BLaER1 treated with 17β-estradiol and CSF1 and Interleukin-3, amounts not matched to agents 10 nM and 100 nM (cell line): ENCODE results near the gene TIGD6.
A peak's percentile ranks its signal among the peaks of the same experiment; 100 is the strongest.

ENCODE experiments used
- H3K27ac ChIP-seq, 11 experiments: shearing (Covaris generic); formaldehyde crosslinking; 2 replicates each; pipeline ENCODE4 v1.8.1; 2022
- H3K27me3 ChIP-seq, 11 experiments: shearing (Covaris generic); formaldehyde crosslinking; 2 replicates each; pipeline ENCODE4 v1.8.1; 2022
- H3K36me3 ChIP-seq, 11 experiments: shearing (Covaris generic); formaldehyde crosslinking; 2 replicates each; pipeline ENCODE4 v1.8.1; 2022
- H3K4me1 ChIP-seq, 10 experiments: shearing (Covaris generic); formaldehyde crosslinking; 2 replicates each; pipeline ENCODE4 v1.8.1; 2022
- H3K4me2 ChIP-seq, 11 experiments: shearing (Covaris generic); formaldehyde crosslinking; 2 replicates each; pipeline ENCODE4 v1.8.1; 2022
- H3K4me3 ChIP-seq, 10 experiments: shearing (Covaris generic); formaldehyde crosslinking; 2 replicates each; pipeline ENCODE4 v1.8.1; 2022
- H3K9ac ChIP-seq, 11 experiments: shearing (Covaris generic); formaldehyde crosslinking; 2 replicates each; pipeline ENCODE4 v1.8.1; 2022
- H3K9me3 ChIP-seq, 11 experiments: shearing (Covaris generic); formaldehyde crosslinking; replicated peaks in 1 of 11; 2 replicates each; pipeline ENCODE4 v1.8.1; 2022
- H4K20me1 ChIP-seq, 11 experiments: shearing (Covaris generic); formaldehyde crosslinking; 2 replicates each; pipeline ENCODE4 v1.8.1; 2022
- Cebpa-rat ChIP-seq, 11 experiments: shearing (Covaris generic); IDR thresholded peaks; 2 replicates each; pipeline ENCODE4 v1.8.1; 2022

Gene TIGD6

GRCh38 chr5:150013931-150014330, 13.5 kb upstream of the TIGD6 start:
- Histone ChIP-seq H3K4me3 (peak overlapping the region in 1 of 10 experiments; percentile 5; a peak in 1 of 20 replicates), H3K27ac (no peak overlapping the region), H3K27me3 (no peaks in the 10 kb centered on the region), H3K4me2 (no peak overlapping the region), H4K20me1 (peaks cover 4 to 75% (median 30%) of the 10 kb centered on the region in 11 experiments; a peak in 19 of 22 replicates), H3K4me1 (peaks cover 0 to 7% (median 0%) of the 10 kb centered on the region in 10 experiments; a peak in 1 of 20 replicates), H3K9ac (no peak overlapping the region), H3K36me3 (peaks cover 98 to 100% (median 100%) of the 10 kb centered on the region in 11 experiments), H3K9me3 (peaks cover 28 to 37% (median 31%) of the 10 kb centered on the region in 11 experiments)
- TF ChIP-seq Cebpa-rat (IDR thresholded peaks at IDR 0.05): no peak

GRCh38 chr5:150009671-150010387, 9.4 kb upstream of the TIGD6 start:
- no peak for TF ChIP-seq Cebpa-rat (IDR thresholded peaks at IDR 0.05)
- Histone ChIP-seq H3K4me2 (no peak overlapping the region), H3K4me3 (no peak overlapping the region), H4K20me1 (peaks cover 5 to 85% (median 68%) of the 10 kb centered on the region in 11 experiments; a peak in 19 of 22 replicates), H3K4me1 (peaks cover 0 to 18% (median 6%) of the 10 kb centered on the region in 10 experiments; a peak in 11 of 20 replicates), H3K9ac (no peak overlapping the region), H3K27me3 (no peaks in the 10 kb centered on the region), H3K36me3 (peaks cover 95 to 100% (median 100%) of the 10 kb centered on the region in 11 experiments), H3K9me3 (peaks cover 11 to 19% (median 13%) of the 10 kb centered on the region in 11 experiments), H3K27ac (no peak overlapping the region)

DNA sequence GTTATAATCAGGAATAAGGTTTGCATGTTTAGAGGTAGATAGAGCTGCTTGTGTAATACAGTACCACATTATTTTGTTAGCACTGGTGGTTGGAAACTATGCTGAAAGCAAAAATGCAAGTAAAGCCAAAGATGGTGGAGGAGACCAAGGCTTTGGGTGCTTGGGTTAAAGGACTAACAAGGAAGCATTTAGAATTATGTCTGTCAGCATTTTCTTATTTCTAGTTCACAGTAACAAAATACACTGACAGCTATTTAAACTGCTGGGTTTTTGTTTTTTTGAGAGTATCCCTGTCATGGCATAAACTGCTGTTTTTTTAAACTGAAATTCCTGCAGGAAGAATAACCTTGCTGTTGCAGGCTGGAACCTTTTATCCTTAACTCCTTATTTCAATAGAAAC, 6.6 kb upstream of the TIGD6 start:
- Histone ChIP-seq H3K4me1 (peaks cover 13 to 44% (median 21%) of the 10 kb centered on the region in 10 experiments), H3K4me2 (peak overlapping the region in 5 of 11 experiments; percentile 14 to 29 (median 23); a peak in 3 of 22 replicates), H3K36me3 (peaks cover 84 to 99% (median 94%) of the 10 kb centered on the region in 11 experiments), H3K9ac (no peak overlapping the region), H3K9me3 (no peaks in the 10 kb centered on the region), H3K27ac (no peak overlapping the region), H4K20me1 (peaks cover 33 to 99% (median 96%) of the 10 kb centered on the region in 11 experiments; a peak in 21 of 22 replicates), H3K27me3 (no peaks in the 10 kb centered on the region), H3K4me3 (no peak overlapping the region)
- TF ChIP-seq Cebpa-rat (IDR thresholded peaks at IDR 0.05): no peak

DNA sequence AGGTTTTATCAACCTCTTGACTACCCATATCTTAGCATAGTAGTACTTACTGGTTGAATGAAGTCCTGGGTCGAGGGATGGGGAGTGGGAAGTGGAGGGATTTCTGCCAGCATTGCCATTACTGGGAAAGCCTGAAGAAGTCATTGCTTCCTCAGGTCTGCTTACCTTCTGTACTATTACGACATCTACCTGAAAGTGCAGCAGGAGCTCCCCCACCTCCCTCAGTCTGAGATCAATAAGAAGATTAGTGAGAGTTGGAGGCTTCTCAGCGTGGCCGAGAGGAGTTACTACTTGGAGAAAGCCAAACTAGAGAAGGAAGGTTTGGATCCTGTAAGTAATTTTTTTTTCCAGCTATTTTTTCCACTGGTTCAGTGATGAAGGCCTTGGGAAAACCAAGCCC, 5.9 kb upstream of the TIGD6 start:
- Histone ChIP-seq H3K9me3 (no peaks in the 10 kb centered on the region), H3K4me3 (no peak overlapping the region), H3K27me3 (no peaks in the 10 kb centered on the region), H4K20me1 (peaks cover 40 to 100% (median 94%) of the 10 kb centered on the region in 11 experiments; a peak in 21 of 22 replicates), H3K27ac (no peak overlapping the region), H3K9ac (no peak overlapping the region), H3K4me2 (peak overlapping the region in 2 of 11 experiments; percentile 23 to 29; a peak in 3 of 22 replicates), H3K36me3 (peaks cover 76 to 92% (median 87%) of the 10 kb centered on the region in 11 experiments), H3K4me1 (peaks cover 14 to 45% (median 23%) of the 10 kb centered on the region in 10 experiments)
- peak in 2 of 11 experiments; percentile 21 to 59; a peak in 1 of 22 replicates for TF ChIP-seq Cebpa-rat (IDR thresholded peaks at IDR 0.05)

DNA sequence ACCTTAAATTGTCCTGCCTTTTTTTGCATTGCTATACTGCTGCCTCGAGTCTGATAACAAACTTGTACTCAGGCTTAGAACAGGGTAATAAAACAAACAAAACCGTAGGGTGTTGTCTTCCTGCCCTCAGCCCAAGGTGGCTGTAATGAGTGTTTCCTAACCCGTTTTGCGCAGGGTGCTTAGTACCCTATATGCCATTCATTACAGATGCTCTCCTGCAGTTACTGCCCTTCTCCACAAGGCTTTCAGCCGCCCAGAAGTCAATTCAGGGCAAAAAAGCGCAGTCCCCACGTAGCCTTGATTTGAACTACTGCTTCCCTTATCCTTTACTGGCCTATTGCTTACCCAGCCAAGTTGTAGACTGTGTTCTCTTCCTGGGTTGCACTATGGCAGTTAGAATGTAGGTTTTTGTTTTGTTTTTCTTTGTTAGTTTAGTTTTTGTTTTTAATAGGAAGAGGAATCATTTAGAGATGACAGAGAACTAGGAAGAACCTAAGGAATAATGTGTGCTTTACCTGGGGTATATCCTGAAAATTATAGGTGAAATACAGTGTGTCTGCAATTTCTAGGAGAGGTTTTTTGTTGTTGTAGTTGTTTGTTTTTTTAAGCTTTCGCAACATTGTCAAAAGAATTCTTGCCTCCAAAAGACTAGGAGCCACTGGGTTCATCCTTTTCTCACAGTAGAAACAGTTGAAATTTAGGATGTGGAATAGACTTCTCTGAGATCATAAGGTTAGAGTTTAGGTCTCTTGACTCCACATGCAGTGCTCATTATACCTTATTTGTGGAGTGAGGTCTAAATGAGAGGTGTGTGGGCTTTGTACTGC, 1.4 kb upstream of the TIGD6 start:
- Histone ChIP-seq H3K9ac (peak overlapping the region; percentile 93 to 100 (median 98)), H3K27me3 (no peaks in the 10 kb centered on the region), H3K36me3 (peaks cover 36 to 48% (median 43%) of the 10 kb centered on the region in 11 experiments), H3K4me2 (peak overlapping the region; percentile 77 to 97 (median 90)), H3K9me3 (no peaks in the 10 kb centered on the region), H3K4me1 (peaks cover 24 to 50% (median 28%) of the 10 kb centered on the region in 10 experiments), H4K20me1 (peaks cover 40 to 59% (median 51%) of the 10 kb centered on the region in 11 experiments; a peak in 20 of 22 replicates), H3K4me3 (peak overlapping the region; percentile 89 to 99 (median 93)), H3K27ac (peak overlapping the region; percentile 92 to 100 (median 98); a peak in 21 of 22 replicates)
- TF ChIP-seq Cebpa-rat (IDR thresholded peaks at IDR 0.05): no peak

- Histone ChIP-seq H3K27me3 (no peaks in the 10 kb centered on the region), H3K4me2 (peak overlapping the region; percentile 77 to 97 (median 90)), H4K20me1 (peaks cover 39 to 52% (median 44%) of the 10 kb centered on the region in 11 experiments; a peak in 20 of 22 replicates), H3K9me3 (no peaks in the 10 kb centered on the region), H3K4me1 (peaks cover 24 to 43% (median 28%) of the 10 kb centered on the region in 10 experiments), H3K9ac (peak overlapping the region; percentile 93 to 100 (median 98)), H3K27ac (peak overlapping the region; percentile 92 to 100 (median 98)), H3K36me3 (peaks cover 35 to 41% (median 36%) of the 10 kb centered on the region in 11 experiments), H3K4me3 (peak overlapping the region; percentile 89 to 99 (median 93))
- no peak for TF ChIP-seq Cebpa-rat (IDR thresholded peaks at IDR 0.05)
Measured at GRCh38 chr5:150000990-150001659, 671 bp upstream of the TIGD6 start.

GRCh38 chr5:149999866-150000255, 593 bp downstream of the TIGD6 start:
- peak overlapping the region; percentile 92 to 100 (median 98) for H3K27ac ChIP-seq
- H3K9me3 ChIP-seq: no peaks in the 10 kb centered on the region
- H4K20me1 ChIP-seq: peaks cover 29 to 39% (median 31%) of the 10 kb centered on the region in 11 experiments; a peak in 20 of 22 replicates
- H3K4me1 ChIP-seq: peaks cover 24 to 43% (median 28%) of the 10 kb centered on the region in 10 experiments
- H3K9ac ChIP-seq: peak overlapping the region; percentile 93 to 100 (median 98)
- H3K36me3 ChIP-seq: peaks cover 28 to 41% (median 36%) of the 10 kb centered on the region in 11 experiments
- H3K27me3 ChIP-seq: no peaks in the 10 kb centered on the region
- peak overlapping the region; percentile 77 to 97 (median 90) for H3K4me2 ChIP-seq
- TF ChIP-seq Cebpa-rat (IDR thresholded peaks at IDR 0.05): no peak
- H3K4me3 ChIP-seq: peak overlapping the region; percentile 89 to 99 (median 93)

DNA sequence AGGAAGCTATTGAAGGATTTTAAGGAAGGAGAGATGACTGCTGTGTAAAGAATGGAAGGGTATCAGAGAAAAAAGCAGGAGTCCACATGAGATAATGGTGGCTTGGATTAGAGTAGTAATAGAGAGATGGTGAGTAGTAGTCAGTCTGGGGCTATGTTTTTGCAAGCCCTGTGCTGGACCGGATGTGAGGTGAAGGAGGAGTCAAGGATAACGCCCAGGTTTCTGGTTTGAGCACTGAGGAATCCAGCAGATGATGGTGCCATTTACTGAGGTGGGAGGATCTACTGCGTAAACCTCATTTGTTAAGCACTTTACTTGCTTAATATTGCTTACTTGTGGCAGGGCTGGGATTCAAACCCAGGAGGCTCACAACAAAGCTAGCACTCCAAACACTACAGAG, 1.1 kb downstream of the TIGD6 start:
- TF ChIP-seq Cebpa-rat (IDR thresholded peaks at IDR 0.05): no peak
- peak overlapping the region; percentile 77 to 97 (median 90) for H3K4me2 ChIP-seq

More for the DNA sequence above, 1.1 kb downstream of the TIGD6 start:
- Histone ChIP-seq H3K4me3 (peak overlapping the region in 9 of 10 experiments; percentile 89 to 99 (median 94); a peak in 16 of 20 replicates), H3K27me3 (no peaks in the 10 kb centered on the region), H4K20me1 (peaks cover 24 to 34% (median 26%) of the 10 kb centered on the region in 11 experiments; a peak in 20 of 22 replicates), H3K36me3 (peaks cover 23 to 38% (median 32%) of the 10 kb centered on the region in 11 experiments), H3K9ac (peak overlapping the region in 9 of 11 experiments; percentile 95 to 100 (median 98); a peak in 12 of 22 replicates), H3K27ac (peak overlapping the region in 6 of 11 experiments; percentile 96 to 100 (median 98); a peak in 11 of 22 replicates), H3K9me3 (no peaks in the 10 kb centered on the region), H3K4me1 (peaks cover 24 to 40% (median 28%) of the 10 kb centered on the region in 10 experiments)
